A549 (cell line): ENCODE results near the gene PLEKHN1. TPM values are rescaled to one million over a fixed set of nuclear protein-coding genes. Genes with fewer than 3 reads are reported as not detected.

ENCODE experiments used
- ATAC-seq, 2 experiments: fragments of 200-7000 bp in 1 of 2; fragments of >200 bp in 1 of 2; cut with Nextera tagmentation in 1 of 2; cut with Tn5 transposase in 1 of 2; 3 replicates each; pipeline versions ENCODE4 v1.8.0 to v1.9.1; 2018 to 2020; ENCODE audit warnings: mild to moderate bottlenecking in 1 of 2, moderate library complexity in 1 of 2
- CTCF ChIA-PET: fragments of 300-600 bp; sonication (Branson Sonifier 250); formaldehyde crosslinking; extraction: SDS; loops from one replicate; lab custom pipeline; 2021; ENCODE audit warnings: antibody characterized with exemption, inconsistent platforms; lab: Yijun Ruan, JAX
- POLR2A ChIA-PET: fragments of 350-600 bp; formaldehyde crosslinking; extraction: SDS; loops from one replicate; lab custom pipeline; 2021; ENCODE audit warnings: antibody characterized with exemption, inconsistent platforms; lab: Yijun Ruan, JAX
- DNase-seq, 2 experiments: peaks; one replicate each; pipeline versions ENCODE4 v3.0.0 to v3.0.0-alpha.2; 2011 to 2016; ENCODE audit warnings: low read depth in 1 of 2, low spot score in 1 of 2
- FAIRE-seq: peaks from 2 replicates; lab custom pipeline; 2011; peaks lifted over from hg19 to GRCh38; lab: Jason Lieb, UNC
- H3K27ac ChIP-seq, 2 experiments: fragments of >200 bp; sonication (Bioruptor Twin); formaldehyde crosslinking; 3 replicates each; pipeline ENCODE4 v1.5.1; 2016 to 2017
- H3K4me1 ChIP-seq: fragments of >200 bp; sonication (Bioruptor Twin); formaldehyde crosslinking; 3 replicates; pipeline ENCODE4 v1.6.1; 2016
- H3K4me2 ChIP-seq: fragments of >200 bp; sonication (Bioruptor Twin); formaldehyde crosslinking; 3 replicates; pipeline ENCODE4 v1.6.1; 2016
- H3K4me3 ChIP-seq: fragments of >200 bp; sonication (Bioruptor Twin); formaldehyde crosslinking; 3 replicates; pipeline ENCODE4 v1.5.1; 2016
- H3K9me3 ChIP-seq: fragments of >200 bp; sonication (Bioruptor Twin); formaldehyde crosslinking; 3 replicates; pipeline ENCODE4 v1.6.1; 2016
- BCL3 ChIP-seq: fragments of >200 bp; sonication (Bioruptor Twin); formaldehyde crosslinking; IDR thresholded peaks from 3 replicates; pipeline ENCODE4 v1.6.1; 2016
- CBX2 ChIP-seq: fragments of 200-600 bp; sonication (generic); IDR thresholded peaks from 2 replicates; pipeline ENCODE4 v1.6.1; 2016; ENCODE audit warnings: low read depth, mild to moderate bottlenecking, borderline replicate concordance
- CTCF ChIP-seq: fragments of >200 bp; sonication (Bioruptor Twin); formaldehyde crosslinking; IDR thresholded peaks from 3 replicates; pipeline ENCODE4 v1.5.1; 2016
- EHMT2 ChIP-seq: fragments of 200-600 bp; sonication (generic); IDR thresholded peaks from 2 replicates; pipeline ENCODE4 v1.6.1; 2016; ENCODE audit warnings: antibody characterized with exemption, low read depth, mild to moderate bottlenecking, moderate library complexity
- ESRRA ChIP-seq: fragments of 150-350 bp; IDR thresholded peaks from 2 replicates; pipeline ENCODE4 v1.6.1; 2014; ENCODE audit warnings: mild to moderate bottlenecking, low read length, borderline replicate concordance
- FOSB ChIP-seq: fragments of 250-450 bp; sonication (Bioruptor Pico); IDR thresholded peaks from 2 replicates; pipeline ENCODE4 v1.5.0; 2020; ENCODE audit warnings: mild to moderate bottlenecking, moderate library complexity
- FOSL2 ChIP-seq, 2 experiments: fragments of 450-650 bp in 1 of 2; fragments of >200 bp in 1 of 2; sonication (Bioruptor Twin) in 1 of 2; formaldehyde crosslinking; IDR thresholded peaks; 2 replicates each; pipeline versions ENCODE4 v1.5.0 to v1.6.1; 2016 to 2020; ENCODE audit warnings: mild to moderate bottlenecking in 1 of 2, moderate library complexity in 1 of 2
- GATA3 ChIP-seq: IDR thresholded peaks from 2 replicates; pipeline ENCODE4 v1.6.1; 2012; ENCODE audit warnings: borderline replicate concordance
- HDAC2 ChIP-seq: fragments of 200-600 bp; sonication (generic); IDR thresholded peaks from 2 replicates; pipeline ENCODE4 v1.6.1; 2016
- HMGXB4 ChIP-seq: fragments of 250-450 bp; sonication (Bioruptor Pico); IDR thresholded peaks from 2 replicates; pipeline ENCODE4 v1.5.0; 2021; ENCODE audit warnings: mild to moderate bottlenecking, moderate library complexity, borderline replicate concordance
- HOXA7 ChIP-seq: fragments of 250-450 bp; sonication (Bioruptor Pico); IDR thresholded peaks from 2 replicates; pipeline ENCODE4 v1.5.0; 2020; ENCODE audit warnings: mild to moderate bottlenecking, moderate library complexity
- HOXB5 ChIP-seq: fragments of 250-450 bp; sonication (Bioruptor Pico); IDR thresholded peaks from 2 replicates; pipeline ENCODE4 v1.5.0; 2020; ENCODE audit warnings: mild to moderate bottlenecking, moderate library complexity
- MAZ ChIP-seq: fragments of 150-350 bp; IDR thresholded peaks from 2 replicates; pipeline ENCODE4 v1.6.1; 2014; ENCODE audit warnings: antibody characterized with exemption, low read depth, low read length, borderline replicate concordance
- MYC ChIP-seq: IDR thresholded peaks from 2 replicates; pipeline ENCODE4 v1.6.1; 2012; ENCODE audit warnings: mild to moderate bottlenecking, inconsistent platforms, low read length, improper control_type of control experiment, borderline replicate concordance
- NFE2L2 ChIP-seq: fragments of 150-350 bp; conservative IDR thresholded peaks from 2 replicates; pipeline ENCODE4 v1.6.1; 2014; ENCODE audit warnings: low read length
- NPAS2 ChIP-seq: fragments of 250-450 bp; sonication (Bioruptor Pico); IDR thresholded peaks from 2 replicates; pipeline ENCODE4 v1.8.0; 2022; ENCODE audit warnings: mild to moderate bottlenecking, moderate library complexity, borderline replicate concordance
- NR3C1 ChIP-seq: fragments of >200 bp; sonication (Bioruptor Twin); formaldehyde crosslinking; IDR thresholded peaks from 3 replicates; pipeline ENCODE4 v1.6.1; 2017
- RAD21 ChIP-seq, 2 experiments: fragments of >200 bp in 1 of 2; sonication (Bioruptor Twin) in 1 of 2; formaldehyde crosslinking in 1 of 2; IDR thresholded peaks in 1 of 2; conservative IDR thresholded peaks in 1 of 2; 2 replicates in 1 of 2; 3 replicates in 1 of 2; pipeline ENCODE4 v1.6.1; 2012 to 2018; ENCODE audit warnings: inconsistent platforms in 1 of 2
- RARB ChIP-seq: fragments of 250-450 bp; sonication (Bioruptor Pico); IDR thresholded peaks from 2 replicates; pipeline ENCODE4 v1.8.0; 2021; ENCODE audit warnings: mild to moderate bottlenecking, moderate library complexity
- RCOR1 ChIP-seq: fragments of 150-350 bp; IDR thresholded peaks from 2 replicates; pipeline ENCODE4 v1.6.1; 2014; ENCODE audit warnings: antibody characterized with exemption, low read length, low read depth
- RFX5 ChIP-seq: fragments of 450-650 bp; IDR thresholded peaks from 2 replicates; pipeline ENCODE4 v1.7.1; 2014; ENCODE audit warnings: antibody characterized with exemption, mild to moderate bottlenecking, moderate library complexity
- RNF2 ChIP-seq: fragments of 200-600 bp; sonication (generic); IDR thresholded peaks from 2 replicates; pipeline ENCODE4 v1.6.1; 2016; ENCODE audit warnings: low read depth, mild to moderate bottlenecking, antibody characterized with exemption, moderate library complexity, borderline replicate concordance
- SMC3 ChIP-seq: fragments of >200 bp; sonication (Bioruptor Twin); formaldehyde crosslinking; IDR thresholded peaks from 3 replicates; pipeline ENCODE4 v1.6.1; 2018; ENCODE audit warnings: inconsistent platforms
- TFCP2L1 ChIP-seq: fragments of 250-450 bp; sonication (Bioruptor Pico); IDR thresholded peaks from 2 replicates; pipeline ENCODE4 v1.5.0; 2021; ENCODE audit warnings: mild to moderate bottlenecking
- USF2 ChIP-seq: fragments of 450-650 bp; IDR thresholded peaks from 2 replicates; pipeline ENCODE4 v1.6.1; 2014; ENCODE audit warnings: antibody characterized with exemption
- ZNF302 ChIP-seq: fragments of 250-450 bp; sonication (Bioruptor Pico); IDR thresholded peaks from 2 replicates; pipeline ENCODE4 v1.9.0; 2021; ENCODE audit warnings: inconsistent platforms, mild to moderate bottlenecking, moderate library complexity
- ZSCAN20 ChIP-seq: fragments of 250-450 bp; sonication (Bioruptor Pico); IDR thresholded peaks from 2 replicates; pipeline ENCODE4 v1.8.0; 2022; ENCODE audit warnings: mild to moderate bottlenecking, moderate library complexity
- WGBS: methylation state at CpG from one replicate; pipeline ENCODE4 v1.1.6; 2017; ENCODE audit errors: missing lambda C conversion rate; 5-methylcytosine and 5-hydroxymethylcytosine counted together
- polyA plus RNA-seq, 4 experiments: library from polyadenylated mRNA; depleted of rRNA in 3 of 4; stranded (reverse); fragments of >200 nt; fragmentation: RNase III in 1 of 4; extraction: RNeasy Plus Mini Kit Qiagen cat#74134 plus additional on column Dnase treatment in 1 of 4; gene quantifications; 2 replicates in 3 of 4; 3 replicates in 1 of 4; pipeline ENCODE4 v1.2.3, GENCODE V29; 2011 to 2017
- TF ChIP-seq, protein P1 (sequence below): fragments of >200 bp; sonication (Bioruptor Twin); formaldehyde crosslinking; IDR thresholded peaks from 2 replicates; pipeline ENCODE4 v1.6.1; 2016
- TF ChIP-seq, protein P2 (sequence below): fragments of 200-600 bp; sonication (generic); IDR thresholded peaks from 2 replicates; pipeline ENCODE4 v1.6.1; 2016; ENCODE audit warnings: antibody characterized with exemption, mild to moderate bottlenecking, moderate library complexity

The PLEKHN1 gene
- polyA plus RNA-seq, 2 of the 4 experiments (the other 2 are of a cell fraction), result 0.75 to 3.2 TPM

GRCh38 chr1:1000357-1001056 is 34.2 kb downstream of the PLEKHN1 start:
- Histone ChIP-seq H3K27ac (peak overlapping the region; percentile 97 to 100), H3K4me1 (peaks cover 23% of the 10 kb centered on the region), H3K4me3 (peak overlapping the region; percentile 77), H3K9me3 (no peaks in the 10 kb centered on the region), H3K4me2 (peak overlapping the region; percentile 95)
- ATAC-seq (peak; percentile 41 to 62), FAIRE-seq (no peak), DNase-seq (peak in 1 of 2 experiments; percentile 95)
- POLR2A ChIA-PET, result interaction anchor here (1.0 kb wide), 1 partner anchor 59 kb away, joined by 3 read pairs; no protein-coding TSS in a partner anchor
- WGBS, result 5% methylated on average over 6 of the region's 75 CpGs
- CTCF ChIA-PET, result interaction anchor here (0.6 to 4.3 kb wide), 12 partner anchors 8 to 64 kb away, joined by 3 to 52 read pairs (median 6); partner anchors contain the start of genes ISG15 and PERM1
- TF ChIP-seq RARB (CRISPR knock-in tag) (peak; percentile 89), FOSL2 (IDR thresholded peaks at IDR 0.05) (no peak), FOSL2 (CRISPR knock-in tag; IDR thresholded peaks at IDR 0.05) (peak; percentile 99), RFX5 (0 out of 2 replicates have a peak, but pooled peaks have one; percentile 38), FOSB (peak; percentile 88; the same call in 1 of the 2 replicates), RAD21 (conservative IDR thresholded peaks at IDR 0.05 in 1 of 2, IDR thresholded peaks at IDR 0.05 in 1 of 2) (no peak), EHMT2 (no peak), NR3C1 (no peak), ZNF302 (CRISPR knock-in tag) (no peak; the same call in 1 of the 2 replicates), MYC (peak; percentile 96), SMC3 (no peak), CBX2 (no peak), USF2 (peak; percentile 78), HOXA7 (CRISPR knock-in tag) (peak; percentile 87), GATA3 (peak; percentile 63), BCL3 (no peak), MAZ (0 out of 2 replicates have a peak, but pooled peaks have one; percentile 37), HOXB5 (CRISPR knock-in tag) (peak; percentile 94; the same call in 1 of the 2 replicates), NPAS2 (CRISPR knock-in tag) (peak; percentile 91), RCOR1 (no peak), ESRRA (no peak), HDAC2 (no peak), TFCP2L1 (CRISPR knock-in tag) (peak; percentile 72; the same call in 1 of the 2 replicates), RNF2 (no peak), ZSCAN20 (peak; percentile 64; the same call in 1 of the 2 replicates), CTCF (no peak), NFE2L2 (no peak), HMGXB4 (CRISPR knock-in tag) (peak; percentile 72; the same call in 1 of the 2 replicates)
- TF ChIP-seq, protein P1, sequence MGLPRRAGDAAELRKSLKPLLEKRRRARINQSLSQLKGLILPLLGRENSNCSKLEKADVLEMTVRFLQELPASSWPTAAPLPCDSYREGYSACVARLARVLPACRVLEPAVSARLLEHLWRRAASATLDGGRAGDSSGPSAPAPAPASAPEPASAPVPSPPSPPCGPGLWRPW, result no peak
- TF ChIP-seq, protein P2, sequence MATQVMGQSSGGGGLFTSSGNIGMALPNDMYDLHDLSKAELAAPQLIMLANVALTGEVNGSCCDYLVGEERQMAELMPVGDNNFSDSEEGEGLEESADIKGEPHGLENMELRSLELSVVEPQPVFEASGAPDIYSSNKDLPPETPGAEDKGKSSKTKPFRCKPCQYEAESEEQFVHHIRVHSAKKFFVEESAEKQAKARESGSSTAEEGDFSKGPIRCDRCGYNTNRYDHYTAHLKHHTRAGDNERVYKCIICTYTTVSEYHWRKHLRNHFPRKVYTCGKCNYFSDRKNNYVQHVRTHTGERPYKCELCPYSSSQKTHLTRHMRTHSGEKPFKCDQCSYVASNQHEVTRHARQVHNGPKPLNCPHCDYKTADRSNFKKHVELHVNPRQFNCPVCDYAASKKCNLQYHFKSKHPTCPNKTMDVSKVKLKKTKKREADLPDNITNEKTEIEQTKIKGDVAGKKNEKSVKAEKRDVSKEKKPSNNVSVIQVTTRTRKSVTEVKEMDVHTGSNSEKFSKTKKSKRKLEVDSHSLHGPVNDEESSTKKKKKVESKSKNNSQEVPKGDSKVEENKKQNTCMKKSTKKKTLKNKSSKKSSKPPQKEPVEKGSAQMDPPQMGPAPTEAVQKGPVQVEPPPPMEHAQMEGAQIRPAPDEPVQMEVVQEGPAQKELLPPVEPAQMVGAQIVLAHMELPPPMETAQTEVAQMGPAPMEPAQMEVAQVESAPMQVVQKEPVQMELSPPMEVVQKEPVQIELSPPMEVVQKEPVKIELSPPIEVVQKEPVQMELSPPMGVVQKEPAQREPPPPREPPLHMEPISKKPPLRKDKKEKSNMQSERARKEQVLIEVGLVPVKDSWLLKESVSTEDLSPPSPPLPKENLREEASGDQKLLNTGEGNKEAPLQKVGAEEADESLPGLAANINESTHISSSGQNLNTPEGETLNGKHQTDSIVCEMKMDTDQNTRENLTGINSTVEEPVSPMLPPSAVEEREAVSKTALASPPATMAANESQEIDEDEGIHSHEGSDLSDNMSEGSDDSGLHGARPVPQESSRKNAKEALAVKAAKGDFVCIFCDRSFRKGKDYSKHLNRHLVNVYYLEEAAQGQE, result no peak
